Stomach smooth muscle (tissue), 2 donors: ENCODE data around the gene FOXF1.
A peak's percentile ranks its signal among the peaks of the same experiment; 100 is the strongest.

ENCODE experiments used
- H3K27ac ChIP-seq: one replicate; pipeline ENCODE4 v1.7.0; 2013; ENCODE audit warnings: mild to moderate bottlenecking, low read length, inconsistent platforms
- H3K27me3 ChIP-seq, 2 donors: one replicate each; pipeline ENCODE4 v1.7.0; 2013; ENCODE audit warnings: low read length in 2 of 2; ENCODE audit not compliant: insufficient read depth in 2 of 2, control insufficient read depth in 1 of 2
- H3K36me3 ChIP-seq, 2 donors: one replicate each; pipeline ENCODE4 v1.7.0; 2013; ENCODE audit warnings: low read length in 2 of 2; ENCODE audit not compliant: control insufficient read depth in 2 of 2, insufficient read depth in 2 of 2
- H3K4me1 ChIP-seq: one replicate; pipeline ENCODE4 v1.7.0; 2013; ENCODE audit warnings: low read length; ENCODE audit not compliant: control insufficient read depth, insufficient read depth
- H3K4me3 ChIP-seq, 2 donors: one replicate each; pipeline ENCODE4 v1.7.0; 2013; ENCODE audit warnings: low read length in 2 of 2
- H3K9ac ChIP-seq, 2 donors: one replicate each; pipeline ENCODE4 v1.7.0; 2013; ENCODE audit warnings: low read length in 2 of 2, mild to moderate bottlenecking in 1 of 2
- H3K9me3 ChIP-seq, 2 donors: one replicate each; pipeline ENCODE4 v1.7.0; 2013; ENCODE audit warnings: low read length in 2 of 2; ENCODE audit not compliant: control insufficient read depth in 2 of 2
- donor health status: healthy.
- donor health status: Pancreatic carcinoma.

Gene FOXF1

GRCh38 chr16:86476956-86477534 lies 33.3 kb upstream of the FOXF1 start:
- H3K9ac ChIP-seq, result no peak overlapping the region
- H3K27me3 ChIP-seq, result no peaks in the 10 kb centered on the region
- no peaks in the 10 kb centered on the region for H3K9me3 ChIP-seq
- H3K27ac ChIP-seq, result no peak overlapping the region
- H3K4me3 ChIP-seq, result no peak overlapping the region
- H3K4me1 ChIP-seq, result peaks cover 24% of the 10 kb centered on the region
- H3K36me3 ChIP-seq, result peaks cover 14 to 23% of the 10 kb centered on the region in 2 donors

GRCh38 chr16:86477642-86478041 lies 32.7 kb upstream of the FOXF1 start:
- Histone ChIP-seq H3K36me3 (peaks cover 14 to 26% of the 10 kb centered on the region in 2 donors), H3K27me3 (no peaks in the 10 kb centered on the region), H3K4me3 (no peak overlapping the region), H3K9me3 (no peaks in the 10 kb centered on the region), H3K4me1 (peaks cover 24% of the 10 kb centered on the region), H3K9ac (no peak overlapping the region), H3K27ac (no peak overlapping the region)

DNA sequence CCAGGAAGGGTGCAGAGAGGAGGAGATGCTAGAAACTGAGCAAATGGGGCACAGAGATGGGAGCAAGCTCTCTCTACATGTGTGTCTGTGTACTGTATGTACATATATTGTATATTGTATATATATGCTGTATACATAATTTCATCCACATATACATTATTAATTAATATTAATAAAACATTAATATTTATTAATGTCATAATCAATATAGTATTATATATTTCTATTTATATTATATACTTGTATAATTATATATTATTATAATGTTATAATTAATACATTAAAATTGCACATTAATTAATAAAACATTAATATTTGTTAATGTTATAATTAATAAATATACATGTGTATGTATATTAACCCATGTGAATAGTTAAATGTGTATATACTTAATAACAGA lies 31.5 kb upstream of the FOXF1 start:
- Histone ChIP-seq H3K27me3 (no peaks in the 10 kb centered on the region), H3K4me3 (no peak overlapping the region), H3K36me3 (peaks cover 14 to 26% of the 10 kb centered on the region in 2 donors), H3K4me1 (peaks cover 24% of the 10 kb centered on the region), H3K9ac (no peak overlapping the region), H3K27ac (no peak overlapping the region), H3K9me3 (peaks cover under 1 to 2% of the 10 kb centered on the region in 2 donors)

DNA sequence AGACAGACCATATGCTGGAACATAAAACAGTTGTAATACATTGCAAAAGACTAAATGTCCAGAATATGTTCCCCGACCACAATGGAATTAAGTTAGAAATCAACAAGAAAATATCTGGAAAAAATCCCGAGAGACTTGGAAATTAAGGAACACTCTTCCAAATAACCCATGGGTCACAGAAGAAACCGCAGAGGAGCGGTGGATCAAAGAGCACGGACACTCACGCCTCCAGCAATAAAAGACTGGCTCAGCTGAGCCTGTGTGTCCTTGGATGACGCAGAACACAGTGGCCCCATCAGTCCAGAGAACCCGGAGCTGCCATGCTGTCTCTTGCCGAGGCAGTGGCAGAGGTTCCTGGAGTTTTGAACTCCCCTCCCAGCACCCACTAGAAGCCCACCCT lies 30.9 kb upstream of the FOXF1 start:
- Histone ChIP-seq H3K9me3 (peaks cover 6 to 8% of the 10 kb centered on the region in 2 donors), H3K4me1 (peaks cover 24% of the 10 kb centered on the region), H3K9ac (no peak overlapping the region), H3K36me3 (peaks cover 14 to 28% of the 10 kb centered on the region in 2 donors), H3K27me3 (no peaks in the 10 kb centered on the region), H3K4me3 (no peak overlapping the region), H3K27ac (no peak overlapping the region)

GRCh38 chr16:86480444-86480843 lies 29.9 kb upstream of the FOXF1 start:
- H3K36me3 ChIP-seq, result peaks cover 15 to 29% of the 10 kb centered on the region in 2 donors
- H3K4me3 ChIP-seq, result no peak overlapping the region
- H3K27ac ChIP-seq, result no peak overlapping the region
- H3K27me3 ChIP-seq, result no peaks in the 10 kb centered on the region
- peaks cover 24% of the 10 kb centered on the region for H3K4me1 ChIP-seq
- H3K9me3 ChIP-seq, result peaks cover 6 to 11% of the 10 kb centered on the region in 2 donors
- H3K9ac ChIP-seq, result no peak overlapping the region

DNA sequence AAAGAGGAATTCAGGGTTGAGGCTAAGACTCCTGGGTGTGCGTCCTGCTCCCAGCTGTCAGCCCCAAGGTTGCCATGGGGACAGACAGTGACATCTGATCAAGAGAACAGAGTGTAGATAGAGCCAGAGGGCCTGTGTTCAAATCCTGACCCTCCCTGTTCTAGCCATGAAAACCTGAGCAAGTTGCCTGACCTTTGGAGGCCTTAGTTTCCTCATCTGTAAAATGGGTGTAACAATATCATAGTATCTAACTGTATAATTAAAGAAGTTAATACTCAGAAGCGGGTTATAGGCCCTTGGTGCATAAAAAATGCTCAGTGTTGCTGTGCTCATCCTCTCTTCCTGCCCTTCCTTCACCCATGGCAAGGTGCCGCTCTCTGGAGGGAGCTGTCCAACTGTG lies 28.7 kb upstream of the FOXF1 start:
- Histone ChIP-seq H3K27me3 (no peaks in the 10 kb centered on the region), H3K9ac (no peak overlapping the region), H3K9me3 (peaks cover 6 to 11% of the 10 kb centered on the region in 2 donors), H3K4me1 (peaks cover 28% of the 10 kb centered on the region), H3K36me3 (peaks cover 5 to 24% of the 10 kb centered on the region in 2 donors), H3K4me3 (no peak overlapping the region), H3K27ac (no peak overlapping the region)

- H3K36me3 ChIP-seq, result peaks cover 12 to 26% of the 10 kb centered on the region in 2 donors
- H3K27ac ChIP-seq, result no peak overlapping the region
- H3K4me1 ChIP-seq, result peaks cover 33% of the 10 kb centered on the region
- H3K4me3 ChIP-seq, result no peak overlapping the region
- H3K9ac ChIP-seq, result no peak overlapping the region
- peaks cover 6 to 11% of the 10 kb centered on the region in 2 donors for H3K9me3 ChIP-seq
- H3K27me3 ChIP-seq, result no peaks in the 10 kb centered on the region
Observed at GRCh38 chr16:86484240-86484639, 26.1 kb upstream of the FOXF1 start.

DNA sequence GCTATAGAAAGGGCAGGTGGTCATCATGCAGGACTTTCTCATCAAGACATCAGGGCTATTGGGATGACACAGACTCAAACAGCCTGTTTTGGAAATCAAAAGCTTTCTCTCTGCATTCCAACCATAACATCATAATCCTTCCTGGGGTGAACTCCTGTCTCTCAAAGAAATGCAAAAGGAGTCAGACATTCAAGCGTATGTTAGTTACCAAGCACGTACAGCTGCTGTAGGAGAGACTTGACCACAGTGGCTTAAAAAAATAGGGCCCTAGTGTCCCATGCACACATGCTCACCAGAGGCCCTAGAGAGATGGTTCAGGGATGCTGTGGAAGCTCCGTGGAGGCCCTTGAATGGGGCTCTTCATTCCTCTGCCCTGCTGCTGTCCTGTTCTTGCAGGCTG lies 24.6 kb upstream of the FOXF1 start:
- no peak overlapping the region for H3K4me3 ChIP-seq
- H3K36me3 ChIP-seq, result peaks cover 22 to 38% of the 10 kb centered on the region in 2 donors
- peaks cover 6 to 11% of the 10 kb centered on the region in 2 donors for H3K9me3 ChIP-seq
- H3K9ac ChIP-seq, result no peak overlapping the region
- no peak overlapping the region for H3K27ac ChIP-seq
- no peaks in the 10 kb centered on the region for H3K27me3 ChIP-seq
- peaks cover 33% of the 10 kb centered on the region for H3K4me1 ChIP-seq

DNA sequence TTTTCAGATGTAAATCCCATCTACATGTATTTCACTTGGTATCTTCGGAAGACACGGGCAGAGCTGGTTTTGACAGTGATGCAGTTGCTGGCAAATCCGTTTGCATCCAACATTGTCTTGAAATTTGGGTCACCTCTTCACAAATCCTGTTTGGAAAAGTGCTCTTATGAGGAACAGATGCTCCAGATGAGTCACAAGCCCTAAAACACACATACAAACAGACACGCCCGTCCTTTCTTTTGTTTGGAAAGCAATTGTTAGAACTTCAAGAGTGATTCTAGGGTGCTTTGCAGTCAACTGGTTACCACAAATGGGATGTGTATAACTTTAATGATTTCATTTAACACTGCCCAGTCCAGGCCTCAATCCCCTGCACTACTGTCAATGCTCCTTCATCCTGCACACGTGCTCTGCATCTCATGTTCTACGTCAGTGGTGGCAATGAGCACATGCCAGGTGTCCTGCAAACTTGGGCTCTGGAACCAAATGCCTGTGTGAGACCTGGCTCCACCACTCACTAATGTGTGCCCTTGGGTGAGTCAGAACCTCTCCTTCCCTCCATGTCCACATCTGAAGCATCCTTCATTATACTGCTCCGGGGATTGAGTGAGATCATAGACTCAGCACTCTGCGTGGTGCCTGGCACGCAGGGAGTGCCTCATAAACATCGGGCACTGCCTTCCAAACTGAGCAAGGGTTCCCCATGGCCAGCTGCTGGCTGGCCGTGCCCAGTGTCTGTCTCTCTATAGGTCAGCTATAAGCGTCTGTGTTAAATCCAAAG lies 19.3 kb upstream of the FOXF1 start:
- peaks cover 0 to 2% of the 10 kb centered on the region in 2 donors for H3K27me3 ChIP-seq
- H3K36me3 ChIP-seq, result peaks cover 20 to 25% of the 10 kb centered on the region in 2 donors
- no peaks in the 10 kb centered on the region for H3K9me3 ChIP-seq
- peaks cover 76% of the 10 kb centered on the region for H3K4me1 ChIP-seq
- peak overlapping the region; percentile 18 to 62 for H3K9ac ChIP-seq
- peak overlapping the region; percentile 99 for H3K27ac ChIP-seq
- H3K4me3 ChIP-seq, result peak overlapping the region; percentile 24 to 26

DNA sequence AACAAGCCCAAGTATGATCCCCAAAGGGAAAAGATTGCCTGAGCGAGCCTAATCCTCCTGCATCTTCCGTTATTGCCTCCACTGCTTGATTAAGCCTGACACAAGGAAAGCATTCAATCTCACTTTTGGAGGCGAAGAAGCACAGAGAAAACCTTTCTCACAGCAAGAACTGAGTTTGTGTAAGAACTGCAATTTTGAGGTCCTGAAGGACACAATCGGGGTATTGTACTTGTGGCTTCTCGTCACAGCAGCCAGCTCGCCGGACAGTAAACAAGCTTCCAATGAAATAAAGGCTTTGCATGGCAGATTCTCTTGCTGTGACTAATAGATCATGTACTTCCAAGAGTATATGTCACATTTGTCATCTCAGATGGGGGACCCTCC lies 18.7 kb upstream of the FOXF1 start:
- H3K4me1 ChIP-seq, result peaks cover 72% of the 10 kb centered on the region
- H3K36me3 ChIP-seq, result peaks cover 19 to 22% of the 10 kb centered on the region in 2 donors
- peak overlapping the region; percentile 62 to 100 for H3K9ac ChIP-seq
- H3K27me3 ChIP-seq, result peaks cover 0 to 2% of the 10 kb centered on the region in 2 donors
- peak overlapping the region; percentile 99 for H3K27ac ChIP-seq
- H3K4me3 ChIP-seq, result peak overlapping the region; percentile 24 to 26
- no peaks in the 10 kb centered on the region for H3K9me3 ChIP-seq
